Heart right ventricle (tissue), 16 donors: ENCODE data around the gene NIPBL. TPM values are rescaled to one million over a fixed set of nuclear protein-coding genes. Genes with fewer than 3 reads are reported as not detected.
"Not testable (repeated sequence)": the region's sequence is repeated elsewhere in the genome, so short reads cannot be mapped to it uniquely, and the experiment has no call there.

ENCODE experiments used
- ATAC-seq, 8 donors: fragments of 200-7000 bp; cut with Tn5 transposase; one replicate each; pipeline ENCODE4 v1.9.1; 2020; ENCODE audit warnings: mild to moderate bottlenecking in 8 of 8, moderate library complexity in 8 of 8, moderate number of reproducible peaks in 1 of 8
- DNase-seq, 2 donors: peaks; one replicate each; pipeline ENCODE4 v3.0.0-alpha.2; 2020
- H3K27ac ChIP-seq, 10 donors: fragments of 200-600 bp; sonication (generic) in 2 of 10; one replicate each; pipeline versions ENCODE4 v1.5.0 to v1.8.0; 2020 to 2022; ENCODE audit warnings: mild to moderate bottlenecking in 3 of 10
- H3K27me3 ChIP-seq, 7 donors: fragments of 200-600 bp; one replicate each; pipeline ENCODE4 v1.8.0; 2021 to 2022; ENCODE audit warnings: mild to moderate bottlenecking in 2 of 7
- H3K36me3 ChIP-seq, 9 donors: fragments of 200-600 bp; sonication (generic) in 1 of 9; one replicate each; pipeline versions ENCODE4 v1.5.0 to v1.8.0; 2020 to 2022; ENCODE audit warnings: mild to moderate bottlenecking in 2 of 9
- H3K4me1 ChIP-seq, 9 donors: fragments of 200-600 bp; sonication (generic) in 1 of 9; one replicate each; pipeline versions ENCODE4 v1.5.0 to v1.8.0; 2020 to 2022; ENCODE audit warnings: mild to moderate bottlenecking in 4 of 9
- H3K4me3 ChIP-seq, 10 donors: fragments of 200-600 bp; sonication (generic) in 2 of 10; one replicate each; pipeline versions ENCODE4 v1.5.0 to v1.8.0; 2020 to 2022; ENCODE audit warnings: mild to moderate bottlenecking in 7 of 10, moderate library complexity in 2 of 10
- H3K9me3 ChIP-seq, 11 donors: fragments of 200-600 bp in 10 of 11; sonication (generic) in 2 of 11; one replicate each; pipeline versions ENCODE4 v1.5.0 to v1.8.0; 2013 to 2022; ENCODE audit warnings: mild to moderate bottlenecking in 2 of 11, control low read depth in 1 of 11, moderate library complexity in 1 of 11
- CTCF ChIP-seq, 9 donors: fragments of 200-600 bp; sonication (generic) in 2 of 9; IDR thresholded peaks; one replicate each; pipeline versions ENCODE4 v1.5.0 to v1.8.0; 2021 to 2022; ENCODE audit warnings: antibody characterized with exemption in 9 of 9, mild to moderate bottlenecking in 5 of 9, moderate library complexity in 1 of 9
- WGBS, 2 donors: extraction: QIAGEN DNeasy Blood & Tissue Kit; methylation state at CpG; one replicate each; pipeline ENCODE4 v1.1.7; 2013; ENCODE audit warnings: inconsistent platforms in 1 of 2; 5-methylcytosine and 5-hydroxymethylcytosine counted together
- intact Hi-C, 10 donors: fragments of 100-400 bp; cut with DNase I; formaldehyde crosslinking; loops; one replicate each; pipeline versions ENCODE4 v1.11.1 to v1.14.2; 2022
- polyA plus RNA-seq, 2 donors: library from polyadenylated mRNA; stranded (reverse); fragments of 200-250 nt; gene quantifications; one replicate each; pipeline ENCODE4 v1.2.3, GENCODE V29; 2013
- total RNA-seq, 10 donors: library from RNA; stranded (reverse); fragmentation: NEBNext Ultra II Directional in 3 of 10; extraction: Animal tissue kit (Norgen Biotek cat#: 25700) in 3 of 10; gene quantifications; one replicate each; pipeline versions ENCODE4 v1.2.1 to v1.2.4, GENCODE V29; 2021 to 2023
- donor health status: Arrhythmogenic right ventricular cardiomyopathy.
- donor health status: ischemic (EF 13 %, LVEDD 7.1; RV severe dilation, severe dysfunction).
- donor health status: healthy with polysubstance abuse.
- donor health status: DM: no; HTN: yes; CAD: no.
- donor health status: DM: no; HTN: no; CAD: no.
- donor health status: ischemic (EF 25% LVEDD 6.9; RV normal size, moderate dysfunction).
- donor health status: ischemic (EF 25% LVEDD 5.7; RV mildly dilated, moderate dysfunction).
- donor health status: healthy.
- donor health status: DM: yes; HTN: yes; CAD: no.
- donor health status: Ischemic cardiomyopathy.
- donor health status: ischemic (EF 35%, LVEDD 5.7; RV mildly dilated, moderate dysfunction).
- donor health status: nonischemic (EF 11% LVEDD 7.7; RV severe dilation, severe dysfunction).
- donor health status: DM: yes; HTN: yes; CAD: no.
- donor health status: PGD.
- donor health status: ischemic (EF 29% LVEDD 5.4; RV normal size, mild dysfunction).
- donor health status: nonischemic (EF 23%, LVEDD 6.1; RV moderate dilation, normal function).

Gene NIPBL
- total and polyA plus RNA-seq, 12 donors = 9.9 to 52.3 (median 43.3) TPM

- peaks cover 0 to 10% (median 0%) of the 10 kb centered on the region in 9 donors for H3K36me3 ChIP-seq
- TF ChIP-seq CTCF (IDR thresholded peaks at IDR 0.05) = no peak
- intact Hi-C loops = no loop called here
- H3K4me3 ChIP-seq = no peak overlapping the region
- H3K9me3 ChIP-seq = no peaks in the 10 kb centered on the region
- DNase-seq (no peak), ATAC-seq (no peak)
- H3K4me1 ChIP-seq = peaks cover 0 to 67% (median 41%) of the 10 kb centered on the region in 9 donors
- no peak overlapping the region for H3K27ac ChIP-seq
- no peaks in the 10 kb centered on the region for H3K27me3 ChIP-seq
Measured at GRCh38 chr5:36888303-36888702, 11.7 kb downstream of the NIPBL start.

DNA sequence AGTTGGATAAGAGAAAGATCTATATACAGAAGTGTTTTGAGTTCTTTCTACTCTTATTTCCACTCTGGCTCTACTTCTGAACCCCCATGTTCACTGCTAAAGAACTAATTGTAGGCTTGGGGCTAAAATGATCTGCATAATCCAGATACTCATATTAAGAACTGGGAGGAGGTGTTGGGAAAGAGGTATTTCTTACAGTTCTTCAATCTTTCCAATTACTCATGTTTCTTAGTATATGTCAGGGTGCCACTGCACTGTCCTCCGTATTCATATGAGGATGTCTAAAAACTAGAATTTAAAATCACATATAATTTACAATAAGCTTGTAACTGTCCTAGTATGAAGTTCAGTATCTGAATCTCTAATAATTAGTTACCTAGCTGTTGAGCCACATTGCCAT lies 12.7 kb downstream of the NIPBL start:
- Histone ChIP-seq H3K27me3 (no peaks in the 10 kb centered on the region), H3K4me3 (no peak overlapping the region), H3K9me3 (no peaks in the 10 kb centered on the region), H3K27ac (no peak overlapping the region), H3K36me3 (peaks cover 0 to 10% (median 0%) of the 10 kb centered on the region in 9 donors), H3K4me1 (peaks cover 0 to 67% (median 38%) of the 10 kb centered on the region in 9 donors)
- intact Hi-C loops = no loop called here
- DNase-seq (no peak), ATAC-seq (no peak)
- TF ChIP-seq CTCF (IDR thresholded peaks at IDR 0.05) = no peak
- 92 to 95% methylated on average over 1 of the region's 1 CpG for WGBS, 2 donors

DNA sequence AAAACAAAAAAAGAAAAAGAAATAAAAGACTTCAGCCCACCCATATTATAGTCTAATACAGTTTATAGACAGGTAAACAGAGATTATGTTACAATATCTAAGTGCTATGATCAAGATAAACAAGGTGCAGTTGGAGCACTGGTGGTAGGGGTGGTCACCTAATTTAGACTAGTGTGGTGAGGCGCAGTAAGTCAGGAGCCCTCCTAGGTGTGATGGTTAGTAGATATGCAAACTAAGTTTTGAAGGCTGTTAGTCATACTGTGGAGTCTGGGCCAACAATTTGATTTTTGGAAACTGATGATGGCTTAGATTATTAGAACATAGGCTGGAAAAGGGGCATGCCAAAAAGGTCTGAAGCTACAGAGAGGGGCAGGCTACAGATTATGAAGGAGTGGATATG lies 14.7 kb downstream of the NIPBL start:
- 98 to 100% methylated on average over 1 of the region's 1 CpG for WGBS, 2 donors
- ATAC-seq = no peak
- Histone ChIP-seq H3K27me3 (no peaks in the 10 kb centered on the region), H3K4me1 (peaks cover 0 to 60% (median 42%) of the 10 kb centered on the region in 9 donors), H3K36me3 (peaks cover 0 to 7% (median 0%) of the 10 kb centered on the region in 9 donors), H3K4me3 (no peak overlapping the region), H3K27ac (no peak overlapping the region), H3K9me3 (peaks cover 0 to 4% (median 0%) of the 10 kb centered on the region in 11 donors)
- DNase-seq = no peak
- TF ChIP-seq CTCF (IDR thresholded peaks at IDR 0.05) = no peak
- intact Hi-C loops = no loop called here

- intact Hi-C loops, DNase-seq: not testable (repeated sequence)
Measured at GRCh38 chr5:36892085-36892830, 15.7 kb downstream of the NIPBL start.

GRCh38 chr5:36894954-36895353 lies 18.4 kb downstream of the NIPBL start:
- no peak for ATAC-seq
- WGBS, 2 donors = 54 to 68% methylated on average over 1 of the region's 1 CpG
- Histone ChIP-seq H3K9me3 (peaks cover 0 to 4% (median 0%) of the 10 kb centered on the region in 11 donors), H3K27me3 (no peaks in the 10 kb centered on the region), H3K4me3 (no peak overlapping the region), H3K36me3 (peaks cover 0 to 7% (median 0%) of the 10 kb centered on the region in 9 donors), H3K27ac (no peak overlapping the region), H3K4me1 (peaks cover 0 to 59% (median 39%) of the 10 kb centered on the region in 9 donors)
- no peak for DNase-seq
- intact Hi-C loops = loop anchor here in 1 of 10 donors (5.0 kb wide), 1 partner anchor 37 kb away; no protein-coding TSS in a partner anchor
- no peak for TF ChIP-seq CTCF (IDR thresholded peaks at IDR 0.05)

More at GRCh38 chr5:36892085-36892830, 15.7 kb downstream of the NIPBL start:
- H3K27me3 ChIP-seq, ATAC-seq, H3K27ac ChIP-seq, H3K9me3 ChIP-seq, H3K4me3 ChIP-seq, H3K36me3 ChIP-seq: not testable (repeated sequence)
- peaks cover 0 to 57% (median 35%) of the 10 kb centered on the region in 9 donors for H3K4me1 ChIP-seq
- 100% methylated on average over 2 of the region's 6 CpGs for WGBS, 2 donors
